ENCODE data around the gene FLNC. TPM values are rescaled to one million over a fixed set of nuclear protein-coding genes. Genes with fewer than 3 reads are reported as not detected.

Gene FLNC
- total RNA-seq, 1 experiment from 2014 or later = 84.7 TPM

DNA sequence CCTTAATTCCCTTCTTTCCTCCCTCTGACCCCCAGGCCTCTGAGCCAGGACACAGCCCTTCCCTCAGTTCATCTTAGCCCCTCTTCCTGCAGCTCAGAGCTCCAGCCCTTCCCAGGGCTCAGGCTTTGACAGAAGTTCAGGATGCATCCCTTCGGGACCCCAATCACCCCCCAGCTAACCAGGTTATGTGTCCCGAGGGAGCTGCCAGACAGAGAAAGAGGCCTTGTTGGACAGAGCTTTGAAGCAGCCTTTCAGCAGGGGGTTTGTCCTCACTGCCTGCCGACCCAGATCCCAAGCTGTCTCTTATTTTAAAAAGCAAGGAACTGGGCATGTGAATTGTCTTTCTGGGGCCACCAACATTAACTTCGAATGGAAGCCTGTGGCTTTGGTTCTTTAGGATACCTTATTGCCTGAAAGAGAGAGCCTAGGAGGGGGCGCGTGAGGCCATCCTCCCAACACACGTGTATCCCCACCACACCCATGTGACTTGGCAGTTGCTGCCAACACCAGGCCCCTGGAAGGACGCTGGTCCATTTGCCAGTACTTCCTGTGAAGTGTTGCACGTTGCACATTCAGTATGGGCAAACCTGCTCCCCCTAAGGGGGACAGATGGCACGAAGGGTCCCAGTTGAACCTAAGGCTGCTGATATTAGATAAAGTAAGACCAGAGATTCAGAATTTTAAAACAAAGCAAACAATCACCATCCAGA, 37.6 kb upstream of the FLNC start:
- Histone ChIP-seq H3K27me3 (replicated peaks) (peaks cover 8% of the 10 kb centered on the region; the same call in 1 of the 2 replicates), H3K9me3 (replicated peaks) (no peaks in the 10 kb centered on the region), H3K4me3 (no peak overlapping the region), H3K27ac (no peak overlapping the region), H3K36me3 (no peaks in the 10 kb centered on the region), H3K4me1 (replicated peaks) (peaks cover 10% of the 10 kb centered on the region)
- no peak for DNase-seq (ENCODE audit: low read depth in 1 of 2, low spot score in 2 of 2)

DNA sequence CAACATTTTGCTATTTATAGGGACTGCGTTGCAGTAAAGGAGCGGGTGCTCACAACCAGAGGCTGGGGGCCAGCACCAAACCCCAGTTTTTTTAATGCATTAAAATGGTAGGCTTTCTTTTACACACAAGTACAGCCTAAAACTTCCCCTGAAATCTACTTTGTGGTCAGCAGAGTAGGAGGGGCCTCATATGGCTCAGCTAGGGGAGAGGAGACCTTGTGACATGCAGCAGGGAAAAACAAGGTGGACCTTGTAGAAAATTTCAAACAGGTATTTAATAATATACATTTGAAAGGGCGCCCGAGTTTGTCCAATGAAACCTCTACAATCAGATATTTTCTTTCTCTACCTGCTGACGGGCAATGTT, 37.0 kb upstream of the FLNC start:
- Histone ChIP-seq H3K27me3 (replicated peaks) (peaks cover 8% of the 10 kb centered on the region; the same call in 1 of the 2 replicates), H3K36me3 (no peaks in the 10 kb centered on the region), H3K4me3 (no peak overlapping the region), H3K4me1 (replicated peaks) (peaks cover 10% of the 10 kb centered on the region), H3K27ac (no peak overlapping the region), H3K9me3 (replicated peaks) (no peaks in the 10 kb centered on the region)
- no peak for DNase-seq (ENCODE audit: low read depth in 1 of 2, low spot score in 2 of 2)

DNA sequence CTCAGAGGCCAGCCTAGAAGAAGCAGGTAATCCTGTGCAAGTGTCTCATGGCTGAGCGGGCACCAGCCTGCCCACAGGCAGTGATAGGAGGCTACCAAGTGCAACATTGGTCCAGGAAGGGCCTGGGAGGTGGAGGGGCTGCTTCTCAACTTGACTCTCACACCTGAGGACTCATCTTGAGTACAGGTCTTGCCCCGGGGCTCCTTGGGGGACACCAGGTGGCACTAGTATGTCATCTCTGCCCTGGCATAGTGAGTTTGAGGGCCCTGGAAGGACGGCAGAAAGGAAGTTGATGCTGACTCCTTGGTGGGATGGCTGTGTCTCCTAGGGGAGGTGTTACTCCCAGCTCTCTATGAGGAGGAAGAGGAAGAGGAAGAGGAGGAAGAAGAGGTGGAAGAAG, 36.2 kb upstream of the FLNC start:
- no peaks in the 10 kb centered on the region for H3K9me3 ChIP-seq (replicated peaks)
- no peaks in the 10 kb centered on the region for H3K36me3 ChIP-seq
- no peak overlapping the region for H3K4me3 ChIP-seq
- no peak for DNase-seq (ENCODE audit: low read depth in 1 of 2, low spot score in 2 of 2)
- H3K27ac ChIP-seq = no peak overlapping the region
- peaks cover 5% of the 10 kb centered on the region; the same call in 1 of the 2 replicates for H3K27me3 ChIP-seq (replicated peaks)
- peaks cover 10% of the 10 kb centered on the region for H3K4me1 ChIP-seq (replicated peaks)

DNA sequence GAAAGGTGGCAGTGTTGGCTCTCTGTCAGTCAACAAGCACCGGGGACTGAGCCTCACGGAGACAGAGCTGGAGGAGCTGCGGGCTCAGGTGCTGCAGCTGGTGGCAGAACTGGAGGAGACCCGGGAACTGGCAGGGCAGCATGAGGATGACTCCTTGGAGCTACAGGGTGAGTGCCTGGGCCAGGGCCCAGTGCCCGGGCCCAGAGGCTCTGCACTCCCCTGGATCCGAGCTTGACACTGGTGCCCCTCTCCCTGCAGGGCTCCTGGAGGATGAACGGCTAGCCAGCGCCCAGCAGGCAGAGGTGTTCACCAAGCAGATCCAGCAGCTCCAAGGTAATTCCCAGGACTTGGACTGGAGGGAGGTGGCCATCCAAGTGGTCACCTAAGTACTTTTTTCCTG, 35.8 kb upstream of the FLNC start:
- Histone ChIP-seq H3K27me3 (replicated peaks) (peaks cover 5% of the 10 kb centered on the region; the same call in 1 of the 2 replicates), H3K4me1 (replicated peaks) (peaks cover 10% of the 10 kb centered on the region), H3K27ac (no peak overlapping the region), H3K36me3 (no peaks in the 10 kb centered on the region), H3K9me3 (replicated peaks) (no peaks in the 10 kb centered on the region), H3K4me3 (no peak overlapping the region)
- no peak for DNase-seq (ENCODE audit: low read depth in 1 of 2, low spot score in 2 of 2)

DNA sequence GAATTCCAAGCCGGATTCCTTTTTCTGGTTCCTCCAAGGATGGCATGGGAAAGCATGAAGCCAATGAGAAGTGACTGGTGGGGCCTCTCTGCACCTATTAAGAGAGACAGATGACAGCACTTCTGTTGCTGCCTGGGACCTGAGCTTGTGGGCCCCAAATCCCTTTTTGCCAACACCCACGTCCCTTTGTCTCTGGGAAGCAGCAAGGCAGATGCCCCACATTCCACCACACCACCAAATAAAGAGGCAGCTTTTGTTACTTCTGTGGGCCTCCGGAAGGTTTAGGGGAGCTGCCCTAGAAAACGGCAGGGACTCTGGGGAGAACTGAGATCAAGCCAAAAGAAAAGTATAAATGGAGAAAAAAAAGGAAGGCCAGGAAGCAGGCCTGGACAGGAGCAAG, 35.1 kb upstream of the FLNC start:
- Histone ChIP-seq H3K4me1 (replicated peaks) (peaks cover 10% of the 10 kb centered on the region), H3K27me3 (replicated peaks) (0 out of 2 replicates have a peak, but pooled peaks cover 5% of the 10 kb centered on the region), H3K4me3 (no peak overlapping the region), H3K27ac (no peak overlapping the region), H3K36me3 (no peaks in the 10 kb centered on the region), H3K9me3 (replicated peaks) (no peaks in the 10 kb centered on the region)
- no peak for DNase-seq (ENCODE audit: low read depth in 1 of 2, low spot score in 2 of 2)

DNA sequence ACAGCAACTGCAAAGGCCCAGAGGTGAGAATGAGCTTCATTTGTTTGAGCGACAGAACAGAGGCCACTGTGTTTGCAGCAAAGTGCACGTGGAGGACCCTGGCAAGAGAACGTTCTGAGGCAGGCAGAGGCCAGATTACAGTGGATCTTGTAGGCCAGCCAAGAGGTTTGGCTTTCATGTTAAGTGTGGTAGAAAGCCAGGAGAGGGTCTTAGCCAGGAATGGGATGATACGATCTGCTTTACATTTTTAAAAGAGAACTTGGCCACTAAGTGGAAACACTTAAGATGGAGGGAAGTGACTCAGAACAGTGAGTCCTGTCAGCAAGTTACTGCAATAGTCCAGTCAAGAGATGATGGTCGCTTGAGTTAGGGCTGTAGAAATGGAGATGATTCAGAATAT, 33.9 kb upstream of the FLNC start:
- Histone ChIP-seq H3K4me1 (replicated peaks) (peaks cover 6% of the 10 kb centered on the region), H3K36me3 (no peaks in the 10 kb centered on the region), H3K4me3 (no peak overlapping the region), H3K27me3 (replicated peaks) (no peaks in the 10 kb centered on the region), H3K27ac (no peak overlapping the region), H3K9me3 (replicated peaks) (no peaks in the 10 kb centered on the region)
- DNase-seq (ENCODE audit: low read depth in 1 of 2, low spot score in 2 of 2) = no peak

DNA sequence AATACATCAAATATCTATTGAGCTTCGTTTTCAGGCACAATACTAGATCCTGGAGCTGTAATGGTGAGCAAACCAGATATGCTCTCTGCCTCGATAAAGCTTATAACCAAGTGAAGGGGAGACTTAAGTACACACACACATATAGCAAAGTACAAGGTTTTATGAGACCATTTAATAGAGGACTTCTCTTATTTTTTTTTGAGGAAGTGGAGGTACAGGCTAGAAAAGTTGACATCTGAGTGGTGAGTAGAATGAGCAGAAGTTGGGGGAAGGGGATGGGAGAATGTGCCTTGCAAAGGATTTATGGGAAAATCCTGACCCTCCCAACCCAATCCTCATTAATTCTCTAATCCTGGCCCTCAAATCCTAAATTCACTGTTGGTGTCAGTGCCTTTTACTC, 30.8 kb upstream of the FLNC start:
- Histone ChIP-seq H3K4me3 (no peak overlapping the region), H3K4me1 (replicated peaks) (no peaks in the 10 kb centered on the region), H3K9me3 (replicated peaks) (no peaks in the 10 kb centered on the region), H3K27me3 (replicated peaks) (no peaks in the 10 kb centered on the region), H3K36me3 (no peaks in the 10 kb centered on the region), H3K27ac (no peak overlapping the region)
- DNase-seq (ENCODE audit: low read depth in 1 of 2, low spot score in 2 of 2) = no peak

DNA sequence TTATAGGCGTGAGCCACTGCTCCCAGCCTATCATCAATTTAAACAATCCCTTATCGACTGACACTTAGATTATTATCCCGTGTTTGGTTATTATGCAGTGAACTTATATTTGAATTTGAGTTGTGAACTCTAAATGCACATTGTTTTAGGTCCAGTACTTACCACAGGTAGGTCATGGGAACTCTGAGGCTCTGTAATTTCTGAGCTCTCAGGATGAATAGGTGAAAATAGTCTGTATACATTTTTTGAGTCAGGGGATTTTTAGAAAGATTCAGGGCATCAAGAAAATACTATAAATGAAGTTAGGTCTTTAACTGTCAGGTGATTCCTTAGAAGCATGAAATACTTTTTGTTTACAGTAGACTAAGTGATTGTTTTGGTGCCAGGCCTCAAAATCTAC, 29.6 kb upstream of the FLNC start:
- H3K36me3 ChIP-seq = no peaks in the 10 kb centered on the region; the same call in 1 of the 2 replicates
- no peaks in the 10 kb centered on the region for H3K9me3 ChIP-seq (replicated peaks)
- no peak overlapping the region for H3K4me3 ChIP-seq
- H3K27me3 ChIP-seq (replicated peaks) = no peaks in the 10 kb centered on the region
- no peak overlapping the region for H3K27ac ChIP-seq
- no peak for DNase-seq (ENCODE audit: low read depth in 1 of 2, low spot score in 2 of 2)
- H3K4me1 ChIP-seq (replicated peaks) = no peaks in the 10 kb centered on the region

DNA sequence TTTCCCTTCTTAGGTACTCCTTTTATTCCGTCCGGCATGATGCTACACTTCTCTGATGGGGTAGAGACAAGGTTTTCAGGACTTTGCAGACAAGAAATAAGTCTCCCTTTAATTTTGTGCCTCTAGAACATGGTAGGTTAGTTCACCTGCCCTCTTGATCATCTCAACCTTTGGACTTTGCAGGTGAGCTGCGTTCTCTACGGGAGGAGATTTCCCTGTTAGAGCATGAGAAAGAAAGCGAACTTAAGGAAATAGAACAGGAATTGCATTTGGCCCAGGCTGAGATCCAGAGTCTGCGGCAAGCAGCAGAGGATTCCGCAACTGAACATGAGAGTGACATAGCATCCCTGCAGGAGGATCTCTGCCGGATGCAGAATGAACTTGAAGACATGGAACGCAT, 29.2 kb upstream of the FLNC start:
- Histone ChIP-seq H3K27me3 (replicated peaks) (no peaks in the 10 kb centered on the region), H3K4me3 (no peak overlapping the region), H3K4me1 (replicated peaks) (no peaks in the 10 kb centered on the region), H3K36me3 (no peaks in the 10 kb centered on the region; the same call in 1 of the 2 replicates), H3K9me3 (replicated peaks) (no peaks in the 10 kb centered on the region), H3K27ac (no peak overlapping the region)
- no peak for DNase-seq (ENCODE audit: low read depth in 1 of 2, low spot score in 2 of 2)

DNA sequence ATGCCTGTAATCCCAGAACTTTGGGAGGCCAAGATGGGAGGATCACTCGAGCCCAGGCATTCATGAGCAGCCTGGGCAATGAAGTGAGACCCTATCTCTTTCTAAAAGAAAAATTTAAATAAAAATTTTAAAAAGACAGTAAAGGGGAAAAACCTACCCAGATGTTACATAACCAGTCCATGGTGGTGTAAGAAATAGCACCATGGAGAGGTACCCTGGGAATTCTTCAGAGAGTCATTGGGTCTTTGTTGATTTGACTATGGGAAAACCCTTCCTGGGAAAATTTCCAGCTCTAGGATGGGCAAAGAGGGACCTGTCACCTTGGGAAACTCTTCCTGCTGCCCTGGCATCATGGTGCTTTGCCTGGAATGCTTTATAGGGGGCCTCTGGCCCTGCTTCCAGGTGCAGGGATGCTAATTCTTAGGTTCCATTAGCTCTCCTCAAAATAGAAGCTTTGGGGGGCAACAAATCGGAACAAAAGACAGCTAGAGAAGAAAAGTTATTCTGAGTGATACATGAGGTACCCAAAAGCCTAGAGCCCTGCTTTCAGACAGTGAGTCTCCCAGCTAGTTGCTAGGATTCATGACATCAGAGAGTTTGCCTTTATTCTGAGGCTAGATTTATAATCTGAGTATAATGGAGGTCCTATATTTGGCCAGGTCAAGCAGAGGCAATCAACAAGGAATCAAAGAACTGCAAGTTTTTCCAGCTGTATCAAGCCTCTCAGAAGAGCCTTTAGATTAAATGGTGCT, 28.4 kb upstream of the FLNC start:
- Histone ChIP-seq H3K27me3 (replicated peaks) (no peaks in the 10 kb centered on the region), H3K4me3 (no peak overlapping the region), H3K27ac (no peak overlapping the region), H3K36me3 (peaks cover 3% of the 10 kb centered on the region; the same call in 1 of the 2 replicates), H3K9me3 (replicated peaks) (no peaks in the 10 kb centered on the region), H3K4me1 (replicated peaks) (no peaks in the 10 kb centered on the region)
- DNase-seq (ENCODE audit: low read depth in 1 of 2, low spot score in 2 of 2) = no peak

DNA sequence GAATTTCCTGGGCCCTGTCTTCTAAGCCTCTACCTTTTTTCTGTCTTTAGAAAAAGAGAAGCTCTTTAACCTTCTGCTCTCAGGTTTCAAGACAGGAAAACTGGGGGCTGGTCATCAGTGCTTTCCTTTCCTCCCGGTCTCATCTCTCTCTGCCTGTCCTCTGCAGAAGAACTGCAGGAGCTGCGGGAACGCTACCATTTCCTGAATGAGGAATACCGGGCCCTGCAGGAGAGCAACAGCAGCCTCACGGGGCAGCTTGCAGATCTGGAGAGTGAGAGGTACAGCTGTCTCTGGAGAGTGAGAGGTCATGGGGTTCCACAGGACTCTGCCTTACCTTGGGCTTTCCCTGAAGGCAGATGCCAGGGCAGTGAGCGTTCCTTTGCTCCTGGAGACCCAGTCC, 25.7 kb upstream of the FLNC start:
- no peaks in the 10 kb centered on the region for H3K27me3 ChIP-seq (replicated peaks)
- no peak for DNase-seq (ENCODE audit: low read depth in 1 of 2, low spot score in 2 of 2)
- H3K36me3 ChIP-seq = peaks cover 3% of the 10 kb centered on the region; the same call in 1 of the 2 replicates
- no peaks in the 10 kb centered on the region for H3K9me3 ChIP-seq (replicated peaks)
- no peak overlapping the region for H3K27ac ChIP-seq
- H3K4me1 ChIP-seq (replicated peaks) = no peaks in the 10 kb centered on the region
- H3K4me3 ChIP-seq = no peak overlapping the region

DNA sequence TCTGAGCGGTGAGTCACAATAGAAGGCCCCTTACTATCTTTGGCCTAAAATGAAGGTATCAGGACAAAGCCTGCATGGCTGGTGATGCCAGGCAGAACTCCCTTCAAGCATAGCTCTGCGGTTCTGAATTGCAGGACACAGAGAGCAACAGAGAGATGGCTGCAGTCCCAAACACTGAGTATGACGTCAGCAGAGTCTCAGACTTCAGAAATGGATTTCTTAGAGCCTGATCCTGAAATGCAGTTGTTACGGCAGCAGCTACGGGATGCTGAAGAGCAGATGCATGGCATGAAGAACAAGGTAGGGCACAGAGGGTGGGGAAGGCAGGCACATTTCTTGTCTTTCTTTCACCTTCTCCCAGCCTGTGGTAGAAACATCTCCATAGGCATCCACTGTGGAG, 25.0 kb upstream of the FLNC start:
- no peak overlapping the region for H3K27ac ChIP-seq
- no peak overlapping the region for H3K4me3 ChIP-seq
- no peaks in the 10 kb centered on the region for H3K4me1 ChIP-seq (replicated peaks)
- H3K27me3 ChIP-seq (replicated peaks) = no peaks in the 10 kb centered on the region
- H3K36me3 ChIP-seq = peaks cover 3% of the 10 kb centered on the region; the same call in 1 of the 2 replicates
- H3K9me3 ChIP-seq (replicated peaks) = no peaks in the 10 kb centered on the region
- DNase-seq (ENCODE audit: low read depth in 1 of 2, low spot score in 2 of 2) = no peak

DNA sequence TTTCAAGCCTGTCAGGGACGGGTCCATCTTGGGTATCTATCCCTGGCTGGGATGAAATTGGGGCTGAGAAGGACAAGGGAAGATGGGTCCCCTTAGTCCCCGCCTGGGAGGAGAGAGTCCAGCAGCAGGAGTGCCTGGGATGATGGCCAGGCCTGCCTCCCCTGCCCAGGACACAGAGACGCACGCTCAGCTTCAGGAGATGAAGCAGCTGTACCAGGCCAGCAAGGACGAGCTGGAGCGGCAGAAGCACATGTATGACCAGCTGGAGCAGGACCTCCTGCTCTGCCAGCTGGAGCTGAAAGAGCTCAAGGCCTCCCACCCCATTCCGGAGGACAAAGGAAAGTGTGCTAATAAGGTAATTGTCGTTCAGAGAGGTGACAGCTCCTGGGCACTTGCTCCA, 23.0 kb upstream of the FLNC start:
- no peak overlapping the region for H3K4me3 ChIP-seq
- no peak for DNase-seq (ENCODE audit: low read depth in 1 of 2, low spot score in 2 of 2)

DNA sequence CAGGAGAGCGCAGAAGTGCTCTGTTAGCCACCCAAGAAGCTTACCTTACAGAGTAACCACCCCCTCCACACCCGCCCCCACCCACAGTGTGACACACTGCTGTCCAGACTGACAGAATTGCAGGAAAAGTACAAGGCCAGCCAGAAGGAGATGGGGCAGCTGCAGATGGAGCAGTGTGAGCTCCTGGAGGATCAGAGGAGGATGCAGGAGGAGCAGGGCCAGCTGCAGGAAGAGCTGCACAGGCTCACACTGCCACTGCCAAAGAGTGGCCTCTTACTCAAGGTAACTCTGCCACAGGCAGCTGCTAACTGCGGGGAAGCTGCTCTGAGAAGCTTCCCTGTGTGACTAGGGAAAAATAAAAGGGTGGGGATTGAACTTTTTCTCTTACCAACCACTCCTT, 20.8 kb upstream of the FLNC start:
- H3K27ac ChIP-seq = no peak overlapping the region
- no peak overlapping the region for H3K4me3 ChIP-seq
- H3K36me3 ChIP-seq = peaks cover 3% of the 10 kb centered on the region; the same call in 1 of the 2 replicates
- no peaks in the 10 kb centered on the region for H3K4me1 ChIP-seq (replicated peaks)
- no peaks in the 10 kb centered on the region for H3K27me3 ChIP-seq (replicated peaks)
- DNase-seq (ENCODE audit: low read depth in 1 of 2, low spot score in 2 of 2) = no peak
- no peaks in the 10 kb centered on the region for H3K9me3 ChIP-seq (replicated peaks)

More for the DNA sequence above, 23.0 kb upstream of the FLNC start:
- Histone ChIP-seq H3K27me3 (replicated peaks) (no peaks in the 10 kb centered on the region), H3K36me3 (peaks cover 3% of the 10 kb centered on the region; the same call in 1 of the 2 replicates), H3K27ac (no peak overlapping the region), H3K4me1 (replicated peaks) (no peaks in the 10 kb centered on the region), H3K9me3 (replicated peaks) (no peaks in the 10 kb centered on the region)

Data from SJSA1 (cell line).